CD4-positive, CD25-positive, alpha-beta regulatory T cell (primary cell): ENCODE results near the gene YDJC. TPM values are rescaled to one million over a fixed set of nuclear protein-coding genes. Genes with fewer than 3 reads are reported as not detected.

Source experiments
- ATAC-seq, 2 donors: fragments of 150-1000 bp; cut with Tn5 transposase; one replicate each; pipeline ENCODE4 v1.10.0; 2021; ENCODE audit warnings: low read depth in 2 of 2, moderate number of reproducible peaks in 2 of 2, moderate library complexity in 1 of 2
- DNase-seq, 3 donors: peaks; one replicate each; pipeline versions ENCODE4 v3.0.0 to v3.0.0-alpha.2; 2012 to 2022; ENCODE audit warnings: mixed read lengths in 1 of 3
- H3K27ac ChIP-seq: one replicate; pipeline ENCODE4 v1.7.0; 2013; ENCODE audit warnings: mild to moderate bottlenecking, low read length; ENCODE audit not compliant: insufficient read depth, poor library complexity, severe bottlenecking
- H3K27me3 ChIP-seq: one replicate; pipeline ENCODE4 v1.7.0; 2013; ENCODE audit warnings: low read length; ENCODE audit not compliant: control insufficient read depth, insufficient read depth
- H3K36me3 ChIP-seq: one replicate; pipeline ENCODE4 v1.7.0; 2013; ENCODE audit warnings: mild to moderate bottlenecking, low read length, moderate library complexity; ENCODE audit not compliant: control insufficient read depth, insufficient read depth
- H3K4me1 ChIP-seq: 2 replicates; pipeline ENCODE4 v1.7.0; 2013; ENCODE audit warnings: mild to moderate bottlenecking, low read length; ENCODE audit not compliant: insufficient read depth, control insufficient read depth, poor library complexity, severe bottlenecking
- H3K4me3 ChIP-seq: one replicate; pipeline ENCODE4 v1.7.0; 2013; ENCODE audit warnings: low read depth, mild to moderate bottlenecking, low read length, moderate library complexity
- H3K9me3 ChIP-seq, 2 experiments: 1 replicate in 1 of 2; 2 replicates in 1 of 2; pipeline ENCODE4 v1.7.0; 2013; ENCODE audit warnings: low read length in 2 of 2, mild to moderate bottlenecking in 1 of 2, moderate library complexity in 1 of 2; ENCODE audit not compliant: control insufficient read depth in 2 of 2
- H3K27ac Mint-ChIP-seq, 3 donors: one replicate each; pipeline ENCODE4 v1.8.0; 2020 to 2022; ENCODE audit warnings: mild to moderate bottlenecking in 3 of 3, mixed read lengths in 3 of 3, moderate library complexity in 2 of 3
- H3K27me3 Mint-ChIP-seq: one replicate; pipeline ENCODE4 v1.8.0; 2022; ENCODE audit warnings: mild to moderate bottlenecking, mixed read lengths
- H3K36me3 Mint-ChIP-seq: one replicate; pipeline ENCODE4 v1.8.0; 2020; ENCODE audit warnings: mixed read lengths
- H3K4me1 Mint-ChIP-seq, 4 donors: one replicate each; pipeline ENCODE4 v1.8.0; 2020 to 2022; ENCODE audit warnings: mixed read lengths in 4 of 4, mild to moderate bottlenecking in 1 of 4
- H3K4me3 Mint-ChIP-seq, 4 donors: one replicate each; pipeline ENCODE4 v1.8.0; 2020 to 2022; ENCODE audit warnings: mild to moderate bottlenecking in 4 of 4, mixed read lengths in 4 of 4, moderate library complexity in 3 of 4
- H3K9me3 Mint-ChIP-seq, 7 donors: one replicate each; pipeline ENCODE4 v1.8.0; 2020 to 2022; ENCODE audit warnings: mixed read lengths in 7 of 7, mild to moderate bottlenecking in 3 of 7, moderate library complexity in 2 of 7
- polyA plus RNA-seq, 4 donors: library from polyadenylated mRNA; unstranded; fragments of 300-500 nt; fragmentation: Illumina TruSeq; gene quantifications; one replicate each; pipeline ENCODE4 v1.2.3, GENCODE V29; 2021
- total RNA-seq: library from RNA; stranded (reverse); gene quantifications from one replicate; pipeline ENCODE4 v1.2.3, GENCODE V29; 2022

Gene YDJC
- total and polyA plus RNA-seq, 5 donors from 2014 or later: 34.4 to 70.0 (median 55.5) TPM

DNA sequence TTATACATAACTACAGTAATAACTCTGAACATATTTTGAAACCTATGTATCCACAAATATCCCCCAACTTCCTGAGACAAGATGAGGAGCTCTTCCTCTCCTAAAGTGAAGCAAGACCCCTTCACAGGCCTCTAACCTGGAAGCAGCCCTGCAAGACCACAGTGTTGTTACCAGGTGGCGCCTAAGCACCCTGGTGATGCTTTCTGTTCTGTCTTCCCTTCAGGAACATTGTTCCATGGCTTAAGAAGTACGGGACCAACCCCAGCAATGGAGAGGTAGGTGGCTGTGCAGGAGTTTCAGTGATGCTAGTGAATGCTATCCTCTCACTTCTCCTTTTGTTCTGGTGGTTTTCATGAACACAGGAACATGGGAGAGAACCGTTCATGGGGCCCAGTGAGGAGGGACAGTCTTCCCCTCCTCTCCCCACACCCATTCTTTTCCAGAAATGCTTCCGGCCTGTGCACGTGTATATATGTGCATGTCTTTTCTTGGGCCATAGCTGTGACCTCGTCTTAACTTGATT is 42.3 kb upstream of the YDJC start:
- no peak overlapping the region for H3K27ac ChIP-seq
- Mint-ChIP-seq H3K4me3 (no peak overlapping the region), H3K4me1 (peaks cover 5 to 21% (median 19%) of the 10 kb centered on the region in 4 donors), H3K36me3 (peaks cover 22% of the 10 kb centered on the region), H3K27ac (peak overlapping the region in 2 of 3 donors; percentile 10 to 26), H3K27me3 (no peaks in the 10 kb centered on the region), H3K9me3 (no peaks in the 10 kb centered on the region)
- no peak for ATAC-seq
- H3K4me3 ChIP-seq: no peak overlapping the region
- peaks cover 4% of the 10 kb centered on the region for H3K4me1 ChIP-seq
- no peaks in the 10 kb centered on the region for H3K9me3 ChIP-seq
- peaks cover 60% of the 10 kb centered on the region for H3K36me3 ChIP-seq
- H3K27me3 ChIP-seq: no peaks in the 10 kb centered on the region
- no peak for DNase-seq

DNA sequence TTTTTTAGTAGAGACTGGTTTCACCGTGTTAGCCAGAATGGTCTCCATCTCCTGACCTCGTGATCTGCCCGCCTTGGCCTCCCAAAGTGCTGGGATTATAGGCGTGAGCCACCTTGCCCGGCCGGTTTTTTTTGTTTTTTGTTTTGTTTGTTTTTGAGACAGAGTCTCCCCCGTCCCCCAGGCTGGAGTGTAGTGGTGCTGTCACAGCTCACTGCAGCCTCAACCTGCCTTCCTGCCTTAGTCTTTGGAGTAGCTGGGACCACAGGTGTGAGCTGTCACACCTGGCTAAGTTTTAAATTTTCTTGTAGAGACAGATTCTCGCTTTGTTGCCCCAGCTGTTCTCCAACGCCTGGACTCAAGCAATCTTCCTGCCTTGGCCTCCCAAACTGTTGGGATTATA is 39.2 kb upstream of the YDJC start:
- Mint-ChIP-seq H3K27me3 (no peaks in the 10 kb centered on the region), H3K9me3 (peaks cover 0 to 1% (median 0%) of the 10 kb centered on the region in 7 donors), H3K4me1 (peaks cover 5 to 38% (median 24%) of the 10 kb centered on the region in 4 donors), H3K27ac (peak overlapping the region in 2 of 3 donors; percentile 36 to 67), H3K36me3 (peaks cover 13% of the 10 kb centered on the region), H3K4me3 (peak overlapping the region in 3 of 4 donors; percentile 43 to 63 (median 56))
- Histone ChIP-seq H3K36me3 (peaks cover 41% of the 10 kb centered on the region), H3K9me3 (no peaks in the 10 kb centered on the region), H3K4me3 (no peak overlapping the region), H3K27ac (no peak overlapping the region), H3K4me1 (peaks cover 15% of the 10 kb centered on the region), H3K27me3 (no peaks in the 10 kb centered on the region)
- DNase-seq: no peak
- no peak for ATAC-seq

DNA sequence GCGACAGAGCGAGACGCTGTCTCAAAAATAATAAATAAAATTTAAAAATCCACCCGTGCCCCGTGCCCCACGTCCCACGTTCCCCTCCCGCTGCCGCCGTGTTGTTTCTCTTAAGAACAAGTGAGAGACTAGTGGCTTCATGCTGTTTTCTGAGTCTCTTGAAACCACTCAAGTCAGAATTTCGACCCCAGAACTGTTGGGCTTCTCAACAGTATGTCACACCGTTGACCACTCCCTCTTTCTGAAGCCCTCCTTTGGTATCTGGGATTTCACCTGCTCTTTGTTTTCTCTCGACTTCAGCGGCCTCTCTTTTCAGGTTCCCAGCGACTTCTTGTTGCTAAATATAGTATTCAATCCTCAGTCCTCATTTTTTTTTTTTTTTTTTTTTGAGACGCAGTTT is 37.0 kb upstream of the YDJC start:
- no peak for ATAC-seq
- H3K27me3 ChIP-seq: no peaks in the 10 kb centered on the region
- peaks cover 7% of the 10 kb centered on the region for H3K36me3 Mint-ChIP-seq
- no peak overlapping the region for H3K27ac ChIP-seq
- H3K4me1 ChIP-seq: peaks cover 15% of the 10 kb centered on the region
- peaks cover 5 to 38% (median 21%) of the 10 kb centered on the region in 4 donors for H3K4me1 Mint-ChIP-seq
- DNase-seq: no peak
- H3K27ac Mint-ChIP-seq: peak overlapping the region; percentile 7 to 97 (median 72)
- H3K4me3 ChIP-seq: peak overlapping the region; percentile 65
- peaks cover 0 to 1% (median 0%) of the 10 kb centered on the region in 7 donors for H3K9me3 Mint-ChIP-seq
- H3K9me3 ChIP-seq: no peaks in the 10 kb centered on the region
- no peaks in the 10 kb centered on the region for H3K27me3 Mint-ChIP-seq
- peak overlapping the region; percentile 98 to 99 (median 98) for H3K4me3 Mint-ChIP-seq
- peaks cover 18% of the 10 kb centered on the region for H3K36me3 ChIP-seq

DNA sequence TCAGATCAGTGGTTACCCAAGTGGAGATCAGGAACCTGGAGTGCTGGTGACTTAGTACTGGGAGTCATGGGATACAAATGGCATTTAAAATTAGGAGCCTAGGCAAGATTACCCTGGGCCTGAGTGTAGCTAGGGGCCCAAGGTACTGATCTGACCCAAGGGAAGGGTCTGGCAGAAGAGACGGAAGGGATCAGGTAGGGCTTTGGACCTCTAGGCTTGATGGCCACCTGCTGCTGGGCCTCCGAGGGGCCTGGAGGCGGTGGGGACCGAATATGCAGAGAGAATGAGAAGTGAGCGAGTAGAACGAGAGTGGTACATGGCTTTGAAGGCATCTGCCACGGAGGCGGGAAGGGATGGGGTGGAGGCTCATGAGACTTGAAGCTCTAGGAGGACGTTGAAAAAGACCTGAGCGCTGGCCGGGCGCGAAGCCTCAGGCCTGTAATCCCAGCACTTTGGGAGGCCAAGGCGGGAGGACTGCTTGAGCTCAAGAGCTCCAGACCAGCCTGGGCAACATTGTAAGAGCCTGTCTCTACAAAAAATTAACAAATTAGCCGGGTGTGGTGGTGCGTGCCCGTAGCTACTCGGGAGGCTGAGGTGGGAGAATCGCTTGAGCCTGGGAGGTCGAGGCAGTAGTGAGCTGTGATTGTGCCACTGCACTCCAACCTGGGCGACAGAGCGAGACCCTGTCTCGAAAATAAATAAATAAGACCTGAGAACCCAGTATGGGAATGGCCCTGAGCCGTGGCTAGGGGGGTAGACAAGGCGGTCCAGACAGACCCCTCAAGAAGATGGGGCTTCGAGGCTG is 35.4 kb upstream of the YDJC start:
- peaks cover 3% of the 10 kb centered on the region for H3K36me3 ChIP-seq
- peaks cover 0 to 1% (median 0%) of the 10 kb centered on the region in 7 donors for H3K9me3 Mint-ChIP-seq
- H3K27me3 Mint-ChIP-seq: no peaks in the 10 kb centered on the region
- peaks cover 15% of the 10 kb centered on the region for H3K4me1 ChIP-seq
- H3K4me3 Mint-ChIP-seq: peak overlapping the region; percentile 98 to 99 (median 98)
- peaks cover 3% of the 10 kb centered on the region for H3K36me3 Mint-ChIP-seq
- no peaks in the 10 kb centered on the region for H3K27me3 ChIP-seq
- ATAC-seq: no peak
- peak overlapping the region; percentile 66 to 98 (median 97) for H3K27ac Mint-ChIP-seq
- DNase-seq: no peak
- no peaks in the 10 kb centered on the region for H3K9me3 ChIP-seq
- peaks cover 5 to 35% (median 18%) of the 10 kb centered on the region in 4 donors for H3K4me1 Mint-ChIP-seq
- peak overlapping the region; percentile 76 for H3K4me3 ChIP-seq
- peak overlapping the region; percentile 84 for H3K27ac ChIP-seq

DNA sequence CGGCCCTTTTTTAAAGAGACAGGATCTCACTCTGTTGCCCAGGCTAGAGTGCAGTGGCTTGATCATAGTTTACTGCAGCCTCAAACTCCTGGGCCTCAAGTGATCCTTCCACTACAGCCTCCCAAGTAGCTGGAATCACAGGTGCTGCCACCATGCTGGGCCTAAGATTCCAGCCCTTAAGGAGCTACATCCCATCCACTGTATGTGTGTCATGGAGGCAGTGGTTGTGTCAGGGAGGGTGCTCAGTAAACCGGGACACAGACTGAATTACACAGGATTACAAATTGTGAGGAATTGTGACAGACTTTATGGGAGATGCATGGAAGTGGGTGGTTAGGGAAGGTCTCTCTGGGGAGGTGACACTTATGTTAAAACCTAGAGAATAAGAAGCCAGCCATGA is 33.9 kb upstream of the YDJC start:
- no peaks in the 10 kb centered on the region for H3K9me3 ChIP-seq
- Mint-ChIP-seq H3K36me3 (no peaks in the 10 kb centered on the region), H3K9me3 (peaks cover 0 to 1% (median 0%) of the 10 kb centered on the region in 7 donors), H3K4me3 (peak overlapping the region in 3 of 4 donors; percentile 46 to 78 (median 74)), H3K27ac (peak overlapping the region in 2 of 3 donors; percentile 53 to 73), H3K4me1 (peaks cover 5 to 28% (median 11%) of the 10 kb centered on the region in 4 donors), H3K27me3 (no peaks in the 10 kb centered on the region)
- ATAC-seq: no peak
- H3K27me3 ChIP-seq: no peaks in the 10 kb centered on the region
- no peak overlapping the region for H3K27ac ChIP-seq
- DNase-seq: no peak
- H3K4me1 ChIP-seq: peaks cover 15% of the 10 kb centered on the region
- H3K36me3 ChIP-seq: no peaks in the 10 kb centered on the region
- no peak overlapping the region for H3K4me3 ChIP-seq

DNA sequence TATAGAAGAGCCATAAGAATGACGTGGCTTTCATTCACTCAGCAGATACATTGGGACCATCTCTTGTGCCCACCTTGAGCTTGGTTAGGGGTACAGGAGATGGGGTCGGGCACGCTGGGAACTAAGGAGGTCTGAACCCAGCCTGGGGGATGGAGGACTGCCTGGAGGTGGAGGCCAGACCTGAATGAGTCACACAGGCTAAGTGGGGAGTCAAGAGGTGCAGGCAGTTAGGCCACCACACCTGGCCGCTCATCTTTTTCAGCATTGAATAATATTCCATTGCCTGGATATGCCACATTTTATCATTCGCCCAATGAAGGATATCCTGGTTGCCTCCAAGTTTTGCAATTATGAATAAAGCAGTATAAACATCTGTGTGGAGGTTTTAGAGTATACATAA is 32.2 kb upstream of the YDJC start:
- Mint-ChIP-seq H3K36me3 (no peaks in the 10 kb centered on the region), H3K4me3 (peak overlapping the region in 1 of 4 donors; percentile 74), H3K4me1 (peaks cover 0 to 25% (median 7%) of the 10 kb centered on the region in 4 donors), H3K27ac (no peak overlapping the region), H3K9me3 (peaks cover 0 to 1% (median 0%) of the 10 kb centered on the region in 7 donors), H3K27me3 (no peaks in the 10 kb centered on the region)
- Histone ChIP-seq H3K9me3 (no peaks in the 10 kb centered on the region), H3K4me3 (no peak overlapping the region), H3K27me3 (no peaks in the 10 kb centered on the region), H3K27ac (no peak overlapping the region), H3K4me1 (peaks cover 17% of the 10 kb centered on the region), H3K36me3 (no peaks in the 10 kb centered on the region)
- ATAC-seq (no peak), DNase-seq (no peak)

GRCh38 chr22:21660904-21661303 is 31.1 kb upstream of the YDJC start:
- Histone ChIP-seq H3K4me1 (peaks cover 16% of the 10 kb centered on the region), H3K27me3 (no peaks in the 10 kb centered on the region), H3K36me3 (no peaks in the 10 kb centered on the region), H3K9me3 (no peaks in the 10 kb centered on the region), H3K4me3 (no peak overlapping the region), H3K27ac (no peak overlapping the region)
- peaks cover 0 to 27% (median 8%) of the 10 kb centered on the region in 4 donors for H3K4me1 Mint-ChIP-seq
- DNase-seq (no peak), ATAC-seq (no peak)
- H3K27ac Mint-ChIP-seq: no peak overlapping the region
- H3K9me3 Mint-ChIP-seq: no peaks in the 10 kb centered on the region
- H3K36me3 Mint-ChIP-seq: no peaks in the 10 kb centered on the region
- H3K4me3 Mint-ChIP-seq: no peak overlapping the region
- no peaks in the 10 kb centered on the region for H3K27me3 Mint-ChIP-seq
